ENCODE results near the gene ELOB.
"Not testable (repeated sequence)": the region's sequence is repeated elsewhere in the genome, so short reads cannot be mapped to it uniquely, and the experiment has no call there.

The ELOB gene

DNA sequence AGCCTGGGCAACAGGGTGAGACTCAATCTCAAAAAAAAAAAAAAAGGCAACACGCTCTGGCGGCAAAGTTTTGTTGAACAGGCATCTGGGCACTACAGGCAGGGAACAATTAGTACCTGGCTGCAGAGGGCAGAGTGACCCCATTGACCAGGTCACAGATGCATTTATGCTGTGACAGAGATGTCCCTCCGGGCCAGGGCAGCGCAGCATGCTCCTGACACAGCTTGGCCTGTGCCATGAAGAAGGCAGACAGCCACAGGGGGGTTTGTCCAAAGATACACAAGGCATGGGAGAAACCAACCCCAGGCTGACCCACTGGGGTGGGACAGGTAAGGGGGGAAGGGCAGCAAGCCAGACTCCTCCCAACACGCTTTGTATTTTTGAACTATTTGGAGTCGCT is 32.4 kb downstream of the ELOB start:
- no peak for DNase-seq

DNA sequence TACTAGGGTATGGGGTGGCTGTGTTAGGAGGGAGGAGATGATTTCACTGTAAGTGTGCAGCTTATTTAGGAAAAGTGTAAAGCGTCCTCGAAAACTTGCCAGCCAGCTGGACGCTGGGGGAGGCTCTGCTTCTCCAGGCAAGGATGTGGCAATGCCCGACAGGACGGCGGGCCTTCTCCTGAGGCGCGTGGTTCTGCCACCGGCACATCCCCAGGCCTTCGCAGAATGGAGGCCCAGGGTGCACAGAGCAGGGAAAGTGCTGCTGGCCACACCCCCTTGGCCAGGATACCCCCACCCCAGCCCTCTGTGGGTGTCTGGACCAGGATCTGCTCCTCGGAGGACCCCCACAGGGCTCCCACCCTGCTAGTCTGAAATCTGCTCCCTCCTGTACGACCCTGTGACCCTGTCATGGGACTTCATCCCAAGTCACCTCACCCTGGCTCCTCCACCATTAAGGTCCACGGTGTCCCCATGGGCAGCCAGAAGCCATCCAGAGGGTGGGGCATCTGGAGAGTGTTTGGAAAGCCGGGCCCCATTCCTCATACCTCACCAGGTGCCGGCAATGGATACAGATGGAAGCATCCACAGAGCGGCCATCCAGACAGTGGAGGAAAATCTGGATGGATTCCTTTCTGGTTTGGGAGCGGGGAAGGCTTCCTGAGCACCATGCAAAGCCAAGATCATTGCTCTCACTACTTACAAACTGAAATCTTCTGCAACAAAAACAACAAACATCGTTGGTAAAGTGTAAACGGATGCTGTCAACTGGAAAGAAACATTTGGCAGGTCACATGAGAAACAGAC is 33.9 kb downstream of the ELOB start:
- no peak for DNase-seq

DNA sequence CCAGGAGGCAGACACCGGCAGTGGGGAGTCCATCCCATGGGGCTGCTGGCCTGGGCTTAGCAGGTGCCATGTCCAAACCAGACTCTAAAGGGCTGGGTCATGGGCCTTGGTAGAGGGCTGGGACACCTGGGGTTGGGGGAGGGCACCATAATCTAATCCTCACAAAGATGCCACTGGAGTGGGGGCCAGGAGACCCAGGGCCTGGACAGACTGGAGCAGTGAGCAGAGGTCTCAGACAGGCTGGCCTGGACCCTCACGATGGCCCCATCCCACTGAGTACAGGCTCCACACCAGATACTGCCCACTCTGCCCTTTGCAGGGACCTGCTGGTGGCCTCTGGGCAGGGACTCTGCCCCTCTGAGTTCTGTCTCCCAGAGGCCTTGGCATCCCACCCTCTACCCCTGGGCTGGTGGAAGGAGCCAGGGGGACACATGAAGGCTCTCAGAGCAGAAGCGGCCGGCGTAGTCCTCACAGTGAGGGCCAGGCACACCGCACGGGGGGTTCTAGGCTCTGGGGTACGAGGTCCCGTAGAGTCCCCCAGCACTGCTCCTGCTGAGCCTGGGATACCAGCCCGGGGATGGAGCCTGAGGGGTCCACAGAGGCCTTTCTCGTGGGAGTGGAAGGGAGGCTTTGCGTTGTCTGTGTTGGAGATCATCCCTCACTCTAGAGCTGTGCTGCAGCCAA is 34.6 kb downstream of the ELOB start:
- no peak for DNase-seq

DNA sequence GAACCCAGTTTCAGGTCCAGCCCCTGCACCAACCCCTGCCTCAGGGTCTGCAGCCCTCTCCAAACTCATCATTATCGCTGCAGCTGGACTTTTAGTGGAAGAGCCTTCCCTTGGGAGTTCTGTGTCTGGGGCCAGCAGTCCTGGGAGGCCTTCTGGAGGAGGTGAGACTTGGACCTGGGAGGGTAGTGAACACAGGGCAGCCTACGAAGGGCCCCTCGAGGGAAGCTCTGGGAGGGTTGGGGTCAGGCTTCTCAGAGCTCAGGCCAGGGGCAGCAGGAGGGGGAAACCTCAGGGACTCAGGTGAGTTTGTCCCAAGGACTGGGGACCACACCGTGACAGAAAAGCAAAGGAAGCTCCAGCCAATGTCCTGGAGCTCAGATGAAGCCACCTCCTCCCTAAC is 35.9 kb downstream of the ELOB start:
- no peak for DNase-seq

DNA sequence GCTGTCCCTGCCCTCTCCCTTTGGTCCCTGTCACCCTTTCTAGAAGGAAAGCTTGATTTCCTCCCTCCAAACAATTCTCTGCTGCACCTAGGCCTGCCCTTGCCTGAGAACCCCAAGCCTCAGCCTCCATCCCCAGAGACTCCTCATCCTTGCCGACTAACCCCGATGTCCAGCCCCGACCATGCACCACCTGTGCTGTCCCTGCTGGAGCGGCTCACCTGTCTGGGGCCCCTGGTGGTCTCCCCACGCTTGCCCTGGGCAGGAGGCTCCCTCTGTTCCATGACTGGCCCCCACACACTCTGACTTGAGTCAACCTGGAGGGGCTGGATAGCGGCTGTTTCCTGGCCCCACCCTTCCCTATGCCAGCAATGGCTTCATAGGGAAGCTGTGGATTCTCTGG is 36.6 kb downstream of the ELOB start:
- DNase-seq, result no peak

DNA sequence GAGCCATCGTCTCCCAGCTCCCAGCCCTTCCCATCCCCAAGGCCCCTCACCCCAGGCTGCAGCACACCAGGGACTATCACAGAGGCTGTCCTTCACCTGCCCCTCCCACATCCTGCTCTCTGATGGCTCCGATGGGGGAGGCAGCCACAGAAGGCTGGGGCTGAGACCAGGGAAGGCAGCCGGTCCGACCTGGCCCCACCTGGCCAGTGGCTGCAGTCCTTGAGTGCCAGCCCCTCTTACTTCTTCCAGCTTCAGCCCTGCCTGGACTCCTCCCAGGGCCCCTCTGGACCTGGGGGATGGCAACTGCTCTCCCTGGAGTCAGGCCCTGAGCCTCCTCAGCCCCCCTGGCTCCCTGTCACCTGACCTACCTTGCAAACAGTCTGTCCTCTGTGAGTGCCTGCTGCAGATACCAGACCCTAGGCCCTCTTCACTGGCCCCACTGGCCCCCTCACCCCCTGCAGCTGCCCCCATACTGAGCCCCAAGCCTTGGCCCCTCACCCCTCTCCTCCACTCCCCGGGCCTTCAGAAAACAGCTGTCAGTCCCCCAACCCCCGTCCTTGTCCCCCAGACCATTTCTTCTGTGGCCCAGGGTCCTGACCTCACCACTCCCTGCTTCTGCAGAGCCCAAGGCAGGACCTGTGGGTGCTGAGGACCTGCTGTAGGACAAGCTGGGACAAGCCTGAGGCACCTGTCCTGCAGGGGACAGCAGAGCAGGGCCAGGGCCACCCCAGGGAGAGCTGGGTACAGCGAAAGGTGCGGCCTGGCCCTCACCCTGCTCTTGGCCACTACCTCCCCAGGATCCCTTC is 37.3 kb downstream of the ELOB start:
- DNase-seq, result no peak

DNA sequence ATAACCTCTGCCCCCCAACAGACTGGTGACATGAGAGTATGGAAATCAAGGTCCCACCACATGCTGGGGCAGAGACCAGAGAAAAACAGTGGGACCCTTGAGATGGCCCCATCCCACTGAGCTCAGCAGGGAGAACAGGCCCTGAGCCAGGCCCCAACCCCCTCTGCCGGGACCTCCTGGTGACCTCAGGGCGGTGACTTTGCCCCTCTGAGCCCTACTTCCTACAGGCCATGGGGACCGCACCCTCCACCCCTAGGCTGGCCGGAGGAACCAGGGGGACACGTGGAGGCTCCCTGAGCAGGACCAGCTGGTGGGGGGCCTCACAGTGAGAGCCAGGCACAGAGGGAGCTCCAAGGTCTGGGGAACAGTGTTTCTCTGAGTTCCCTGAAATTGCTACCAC is 38.5 kb downstream of the ELOB start:
- no peak for DNase-seq

DNA sequence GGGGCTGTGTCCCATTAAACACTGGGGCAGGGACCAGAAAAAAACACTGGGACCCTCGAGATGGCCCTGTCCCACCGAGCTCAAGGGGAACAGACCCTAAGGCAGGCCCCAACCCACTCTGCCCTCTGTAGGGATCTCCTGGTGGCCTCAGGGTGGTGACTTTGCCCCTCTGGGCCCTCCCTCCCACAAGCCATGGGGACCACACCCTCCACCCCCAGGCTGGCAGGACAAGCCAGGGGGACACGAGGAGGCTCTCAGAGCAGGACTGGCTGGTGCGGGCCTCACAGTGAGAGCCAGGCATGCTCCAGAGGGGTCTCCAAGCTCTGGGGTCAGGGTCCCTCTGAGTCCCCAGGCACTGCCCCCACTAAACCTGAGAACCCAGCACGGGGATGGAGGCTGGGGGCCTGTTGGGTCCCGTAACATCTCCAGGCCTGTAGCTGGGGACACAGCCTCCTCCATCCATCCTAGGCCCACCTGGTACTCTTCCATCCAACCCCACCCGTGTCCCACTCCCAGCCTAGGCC is 39.1 kb downstream of the ELOB start:
- no peak for DNase-seq

DNA sequence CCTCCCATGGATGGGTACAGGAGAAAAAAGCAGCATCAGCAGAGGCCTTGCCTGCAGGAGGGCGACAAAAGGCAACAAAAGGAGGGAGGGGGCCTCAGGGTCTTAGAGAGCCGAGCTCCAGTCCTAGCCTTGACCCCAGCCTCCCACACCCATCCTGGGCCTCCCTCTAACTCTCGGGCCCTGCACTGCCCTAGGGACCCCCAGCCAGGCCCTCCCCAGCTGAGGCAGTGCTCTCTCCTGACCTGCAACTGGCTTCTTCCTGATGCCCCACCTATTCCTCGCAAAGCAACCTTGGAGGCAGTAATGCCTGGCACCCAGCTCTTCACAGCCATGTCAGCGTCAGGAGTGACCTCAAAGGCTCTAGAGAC is 39.9 kb downstream of the ELOB start:
- DNase-seq, result no peak

DNA sequence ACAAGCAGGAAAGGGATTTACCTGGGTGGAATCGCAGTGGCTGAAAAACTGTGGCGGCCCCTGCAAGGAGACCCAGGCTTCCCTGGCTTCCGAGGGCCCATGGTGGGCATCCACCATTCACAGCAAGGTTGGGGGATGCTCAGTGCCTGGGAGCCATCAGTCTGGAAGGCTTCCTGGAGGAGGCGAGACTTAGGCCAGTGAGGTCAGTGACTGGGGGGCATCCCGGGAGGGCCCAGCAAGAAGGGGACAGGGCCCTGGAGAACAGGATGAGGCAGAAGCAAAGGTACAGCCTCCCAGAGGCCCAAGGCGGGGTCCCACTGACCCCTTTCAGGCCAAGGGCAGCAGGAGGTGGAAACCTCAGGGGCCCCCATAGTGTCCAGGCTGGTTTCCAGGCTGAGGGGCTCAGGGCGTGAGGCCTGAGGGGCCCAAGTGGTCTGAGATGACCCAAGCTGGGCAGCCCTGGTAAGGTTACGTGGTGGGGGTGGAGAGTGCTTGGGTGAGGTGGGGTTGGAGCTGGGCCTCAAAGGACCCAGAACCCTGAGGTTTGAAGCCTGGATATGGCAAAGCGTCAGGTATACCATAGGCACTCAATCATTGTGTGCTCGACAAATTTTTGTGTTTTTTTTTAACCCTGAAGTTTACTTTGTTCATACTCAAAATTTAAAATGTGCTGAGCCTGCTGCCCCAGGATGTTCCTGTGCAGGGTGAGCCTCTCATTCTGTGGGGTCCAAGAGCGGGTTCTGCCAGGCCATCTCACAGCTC is 40.4 kb downstream of the ELOB start:
- no peak for DNase-seq

DNA sequence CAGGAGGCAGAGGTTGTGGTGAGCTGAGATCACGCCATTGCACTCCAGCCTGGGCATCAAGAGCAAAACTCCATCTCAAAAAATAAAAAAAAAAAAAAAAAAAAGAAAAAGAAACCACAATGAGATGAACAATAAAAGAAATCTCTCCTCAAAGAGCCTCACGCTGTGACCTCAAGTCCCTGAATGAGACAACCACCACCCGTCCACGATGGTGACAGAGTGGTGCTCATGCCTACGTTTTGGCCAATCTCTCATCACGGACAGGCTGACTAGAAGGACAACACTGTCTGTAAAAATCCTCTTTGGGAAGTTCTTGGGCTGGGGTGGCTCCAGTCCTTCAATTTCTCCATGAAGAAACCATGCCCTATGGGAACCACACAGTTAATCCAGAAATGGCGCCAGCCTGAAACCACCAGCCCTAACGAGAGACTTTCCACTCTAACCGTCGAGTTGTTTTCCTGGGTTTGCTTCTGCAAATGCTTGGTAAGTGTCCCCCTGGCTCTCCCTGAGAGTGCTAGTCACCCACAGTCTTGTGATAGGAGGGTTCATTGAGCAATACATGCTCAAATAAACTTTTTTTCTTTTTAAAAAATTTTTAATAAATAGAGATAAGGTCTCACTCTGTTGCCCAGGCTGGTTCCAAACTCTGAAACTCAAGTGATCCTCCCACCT is 42.1 kb downstream of the ELOB start:
- no peak for DNase-seq

DNA sequence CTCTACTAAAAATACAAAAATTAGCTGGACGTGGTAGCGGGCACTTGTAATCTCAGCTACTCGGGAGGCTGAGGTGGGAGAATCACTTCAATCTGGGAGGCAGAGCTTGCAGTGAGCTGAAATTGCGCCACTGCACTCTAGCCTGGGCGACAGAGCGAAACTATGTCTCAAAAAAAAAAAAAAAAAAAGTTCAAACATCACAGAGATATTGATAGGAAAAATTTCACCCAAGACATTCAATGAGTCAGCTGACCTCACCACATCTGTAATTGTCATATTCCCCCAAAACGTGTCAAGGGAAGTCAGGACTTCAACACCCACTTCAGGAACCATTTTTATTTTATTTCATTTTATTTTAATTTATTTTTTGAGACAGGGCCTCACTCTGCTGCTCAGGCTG is 49.0 kb downstream of the ELOB start:
- no peak for DNase-seq

DNA sequence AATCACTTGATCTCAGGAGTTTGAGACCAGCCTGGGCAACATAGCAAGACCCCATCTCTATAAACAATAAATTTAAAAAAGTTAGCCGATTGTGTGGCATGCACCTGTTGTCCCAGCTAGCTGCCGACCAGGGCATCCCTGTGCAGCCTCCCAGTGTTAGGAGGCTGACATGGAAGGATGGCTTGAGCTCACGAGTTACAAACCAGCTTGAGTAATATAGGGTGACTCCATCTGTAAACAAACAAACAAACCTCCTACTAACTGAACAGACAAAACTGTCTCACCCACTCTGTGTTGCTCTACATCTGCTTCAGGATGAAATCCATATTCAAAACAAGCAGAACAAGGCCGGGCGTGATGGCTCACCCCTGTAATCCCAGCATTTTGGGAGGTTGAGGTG is 50.2 kb downstream of the ELOB start:
- DNase-seq, result no peak

DNA sequence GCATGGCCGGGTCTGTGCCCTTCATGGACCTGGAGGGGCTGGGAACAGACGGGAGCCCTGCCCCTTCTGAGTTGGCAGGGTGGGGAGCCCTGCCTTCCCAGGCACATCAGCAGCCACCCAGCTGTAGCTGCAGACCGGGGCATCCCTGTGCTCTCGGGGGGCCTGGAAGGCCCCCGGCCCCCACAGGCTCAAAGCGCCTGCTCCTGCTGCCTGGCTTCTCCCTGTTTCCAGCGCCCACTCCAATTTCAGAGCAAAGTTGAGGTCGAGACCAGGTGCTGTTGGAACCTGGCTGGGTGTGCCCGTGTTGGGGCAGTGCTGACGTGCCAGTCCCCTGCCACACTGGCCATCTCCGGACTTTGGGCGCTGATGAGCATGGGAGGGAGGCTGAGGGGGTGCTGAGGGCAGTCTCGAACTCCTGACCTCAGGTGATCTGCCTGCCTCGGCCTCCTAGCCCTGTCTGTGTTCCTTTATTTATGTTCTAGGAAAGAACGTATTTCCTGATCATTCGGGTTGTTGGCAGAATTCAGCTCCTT is 52.2 kb downstream of the ELOB start:
- no peak for DNase-seq

DNA sequence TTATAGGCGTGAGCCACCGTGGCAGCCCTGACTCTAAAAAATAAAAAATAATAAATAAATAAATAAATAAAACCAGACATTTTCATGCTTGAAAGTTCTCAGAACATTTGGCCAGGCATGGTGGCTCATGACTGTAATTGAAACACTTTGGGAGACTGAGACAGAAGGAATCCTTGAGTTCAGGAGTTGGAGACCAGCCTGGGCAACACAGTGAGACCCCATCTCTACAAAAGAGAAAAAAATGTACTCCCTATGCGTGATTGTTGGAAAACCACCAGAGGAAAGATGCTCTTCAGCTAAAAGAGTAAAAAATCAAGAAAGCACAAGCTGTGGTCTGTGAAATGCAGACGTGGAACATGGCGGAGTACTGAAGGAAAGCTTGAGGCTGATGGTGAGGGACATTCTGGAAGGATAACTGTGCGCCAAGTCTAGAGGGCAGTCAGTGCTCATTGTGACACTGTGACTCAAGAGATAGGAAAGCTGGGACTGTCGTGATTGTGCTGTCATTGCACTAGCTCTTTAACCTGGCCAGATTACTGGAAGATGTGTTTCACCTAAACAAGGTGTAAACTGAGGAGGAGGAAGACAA is 52.9 kb downstream of the ELOB start:
- DNase-seq, result no peak

DNA sequence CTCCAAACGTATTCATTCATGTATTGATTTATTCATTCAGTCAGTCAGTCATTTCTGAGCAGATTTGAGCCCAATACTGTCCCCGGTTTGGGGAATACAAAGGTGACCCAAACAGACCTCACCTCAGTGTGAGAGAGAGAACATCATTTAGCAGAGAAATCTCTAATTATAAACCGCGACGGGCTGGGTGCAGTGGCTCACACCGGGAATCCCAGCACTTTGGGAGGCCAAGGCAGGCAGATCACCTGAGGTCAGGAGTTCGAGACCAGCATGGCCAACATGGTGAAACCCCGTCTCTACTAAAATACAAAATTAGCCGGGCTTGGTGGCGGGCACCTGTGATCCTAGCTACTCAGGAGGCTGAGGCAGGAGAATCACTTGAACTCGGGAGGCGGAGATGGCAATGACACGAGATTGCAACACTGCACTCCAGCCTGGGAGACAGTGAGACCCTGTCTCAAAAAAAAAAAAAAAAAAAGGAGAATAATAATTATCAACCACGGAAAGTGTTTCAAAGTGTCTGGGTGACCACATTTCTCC is 55.4 kb downstream of the ELOB start:
- not testable (repeated sequence) for DNase-seq

Measured in CD4-positive, alpha-beta T cell treated with Interleukin-10 for 1 hour (primary cell).